GM18507 (cell line): ENCODE results near the gene UBASH3A.

Experiments used
- DNase-seq: peaks from one replicate; pipeline ENCODE4 v3.0.0; 2011; ENCODE audit warnings: low read depth; ENCODE audit not compliant: insufficient read length; ENCODE audit errors: extremely low spot score
- FAIRE-seq: peaks from 2 replicates; lab custom pipeline; 2011; peaks lifted over from hg19 to GRCh38; lab: Jason Lieb, UNC

The UBASH3A gene

GRCh38 chr21:42373908-42374455, 29.7 kb upstream of the UBASH3A start:
- DNase-seq (no peak), FAIRE-seq (no peak)

GRCh38 chr21:42374457-42374856, 29.2 kb upstream of the UBASH3A start:
- DNase-seq (no peak), FAIRE-seq (no peak)

DNA sequence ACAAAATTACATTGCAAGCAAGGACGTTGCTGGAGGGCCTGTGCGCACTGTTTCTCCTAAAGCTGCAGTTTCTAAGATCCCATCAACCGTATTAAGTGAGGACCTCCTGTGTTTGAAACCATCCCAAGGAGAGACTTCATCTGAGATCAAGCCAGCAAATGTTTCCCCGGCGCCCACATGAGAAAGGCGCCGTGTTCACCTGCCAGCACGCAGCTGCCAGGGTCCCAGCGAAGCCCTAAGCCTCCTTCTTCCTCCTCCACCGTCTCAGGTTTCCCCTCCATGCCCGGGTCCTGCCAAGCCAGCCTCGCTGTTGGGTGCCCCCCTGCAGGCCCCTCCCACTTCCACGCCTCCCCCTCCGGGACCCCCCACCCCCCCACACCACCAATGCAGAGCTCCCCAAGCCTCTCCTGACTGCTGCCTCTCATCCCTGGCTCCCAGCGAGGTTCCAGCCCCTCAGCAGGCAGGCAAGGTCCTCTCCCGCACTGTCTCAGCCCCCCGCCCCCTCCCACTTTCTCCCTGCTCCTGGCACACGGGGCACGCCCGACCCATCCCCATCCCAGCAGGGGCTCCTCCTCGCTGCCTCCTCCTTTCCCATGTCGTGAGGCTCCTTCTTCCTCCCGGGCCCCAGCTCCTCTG, 28.7 kb upstream of the UBASH3A start:
- FAIRE-seq (no peak), DNase-seq (no peak)

GRCh38 chr21:42375506-42375905, 28.2 kb upstream of the UBASH3A start:
- FAIRE-seq, result no peak

DNA sequence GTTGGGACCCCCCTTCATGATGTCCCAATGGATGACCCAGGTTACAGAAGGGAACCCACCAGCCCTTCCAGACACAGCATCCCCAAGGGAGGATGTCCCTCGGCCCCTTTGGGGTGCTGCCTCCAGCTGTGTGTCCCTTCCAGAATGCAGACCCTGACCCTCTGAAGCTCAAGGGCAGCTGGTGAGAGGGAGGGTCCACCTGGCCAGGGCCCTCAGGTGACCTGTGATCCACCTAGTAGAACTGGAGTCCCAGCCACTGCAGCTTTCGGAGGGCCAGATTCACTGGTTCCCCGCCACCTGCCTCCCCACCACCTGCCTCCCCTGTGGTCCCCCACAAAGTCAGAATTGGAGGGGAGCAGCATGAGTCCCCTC, 27.8 kb upstream of the UBASH3A start:
- DNase-seq (no peak), FAIRE-seq (no peak)

More at GRCh38 chr21:42375506-42375905, 28.2 kb upstream of the UBASH3A start:
- no peak for DNase-seq

DNA sequence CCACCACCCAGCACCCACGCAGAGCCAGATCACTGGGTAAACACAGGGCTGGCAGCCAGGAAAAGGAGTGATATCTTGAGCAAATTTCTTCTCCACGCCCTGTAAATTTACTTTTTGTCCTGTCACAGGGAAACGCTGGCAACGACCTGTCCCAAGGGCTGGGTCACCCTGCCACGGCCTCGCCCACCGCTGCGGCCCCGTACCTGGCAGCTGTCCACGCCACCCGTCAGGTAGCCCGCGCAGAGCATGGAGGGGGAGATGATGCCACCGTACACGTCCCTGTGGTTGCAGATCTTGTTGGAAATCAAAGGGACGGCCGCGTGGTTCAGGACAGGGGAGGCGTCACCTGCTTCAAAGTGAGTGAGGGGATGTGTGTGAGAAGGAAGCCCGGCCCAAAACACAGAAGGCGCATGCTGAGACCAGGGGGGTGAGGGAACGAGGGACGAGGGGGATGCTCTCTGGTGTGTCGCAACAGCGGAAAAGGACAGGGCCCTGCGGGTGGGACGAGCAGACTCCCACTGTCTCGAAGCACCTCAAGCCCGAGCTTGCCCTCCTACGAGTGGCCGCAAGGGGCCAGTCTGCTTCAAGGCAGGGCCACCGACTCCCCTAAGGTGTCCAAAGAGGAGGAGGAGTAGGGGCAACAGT, 27.2 kb upstream of the UBASH3A start:
- no peak for FAIRE-seq

DNA sequence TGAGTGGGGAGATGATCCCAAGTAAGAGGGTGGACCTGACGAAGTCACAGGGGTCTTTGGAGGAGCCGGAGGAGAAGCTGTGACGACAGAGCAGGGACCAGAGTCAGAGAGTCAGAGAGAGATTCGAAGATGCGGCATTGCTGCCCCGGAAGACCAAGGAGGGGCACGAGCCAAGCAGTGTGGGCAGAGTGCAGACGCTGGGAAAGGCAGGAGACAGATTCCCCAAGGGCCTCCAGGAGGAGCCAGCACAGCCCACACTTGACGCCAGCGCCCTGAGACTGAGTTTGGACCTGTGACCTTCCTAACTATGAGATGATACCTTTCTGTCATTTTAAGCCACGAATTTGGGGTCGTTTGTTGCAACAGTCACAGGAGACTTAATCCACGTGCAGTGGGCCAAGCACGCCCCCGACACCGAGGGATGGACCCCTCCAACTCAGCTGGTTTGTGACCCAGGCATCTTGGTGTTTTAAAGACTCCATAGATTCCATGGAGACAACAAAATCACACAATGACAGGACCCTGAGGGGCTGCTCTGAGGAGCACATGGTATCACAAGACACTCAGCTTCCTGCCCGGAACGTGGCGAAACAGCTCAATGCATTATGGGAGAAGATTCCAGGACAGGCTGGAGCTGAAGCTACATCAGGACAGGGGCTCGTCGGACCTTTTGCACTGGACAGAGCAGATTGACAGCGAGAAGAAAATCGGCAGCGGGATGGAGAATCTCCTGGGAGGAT, 26.3 kb upstream of the UBASH3A start:
- DNase-seq, result no peak
- FAIRE-seq, result no peak

More for the DNA sequence above, 27.2 kb upstream of the UBASH3A start:
- DNase-seq, result no peak

GRCh38 chr21:42377951-42378340, 25.8 kb upstream of the UBASH3A start:
- FAIRE-seq (no peak), DNase-seq (no peak)

GRCh38 chr21:42378418-42378817, 25.3 kb upstream of the UBASH3A start:
- DNase-seq (no peak), FAIRE-seq (no peak)

DNA sequence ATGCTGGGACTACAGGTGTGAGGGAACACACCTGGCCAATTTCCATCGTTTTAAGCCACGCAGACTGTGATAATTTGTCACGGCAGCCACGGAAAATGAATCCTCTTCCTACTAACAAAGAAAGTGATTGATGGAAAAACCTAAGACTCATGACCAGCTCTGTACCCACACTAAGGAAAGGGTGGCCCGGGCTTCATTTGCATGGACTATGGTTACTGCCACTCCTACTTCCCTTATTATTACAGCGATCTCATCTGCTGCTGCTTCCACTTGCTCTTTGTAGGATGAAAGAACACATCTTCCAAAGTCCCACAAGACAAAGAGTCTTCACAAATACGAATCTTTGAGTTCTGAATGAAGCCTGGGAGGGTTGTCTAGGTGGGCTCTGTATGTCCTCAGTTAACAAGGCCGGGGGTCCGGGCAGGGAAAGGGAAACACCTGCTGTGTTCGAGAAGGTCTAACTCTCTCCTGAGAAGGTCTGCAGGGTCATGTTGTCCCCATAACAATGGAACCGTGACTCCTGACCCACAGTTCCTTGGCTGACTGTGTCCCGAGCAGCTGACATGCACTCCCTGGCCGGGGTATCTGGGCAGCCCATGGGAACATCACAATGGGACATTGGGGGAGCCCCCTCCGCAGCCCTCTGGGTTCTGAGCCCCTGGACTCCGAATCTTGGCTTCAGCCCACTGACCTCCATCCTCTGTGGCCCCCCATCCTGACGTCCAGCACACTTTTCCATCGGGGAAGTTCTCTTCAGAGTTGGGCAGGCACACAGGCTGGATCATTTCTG, 24.1 kb upstream of the UBASH3A start:
- no peak for FAIRE-seq
- no peak for DNase-seq

- FAIRE-seq (peak; percentile 44), DNase-seq (no peak)
Observed at GRCh38 chr21:42381347-42381984, 22.2 kb upstream of the UBASH3A start.

DNA sequence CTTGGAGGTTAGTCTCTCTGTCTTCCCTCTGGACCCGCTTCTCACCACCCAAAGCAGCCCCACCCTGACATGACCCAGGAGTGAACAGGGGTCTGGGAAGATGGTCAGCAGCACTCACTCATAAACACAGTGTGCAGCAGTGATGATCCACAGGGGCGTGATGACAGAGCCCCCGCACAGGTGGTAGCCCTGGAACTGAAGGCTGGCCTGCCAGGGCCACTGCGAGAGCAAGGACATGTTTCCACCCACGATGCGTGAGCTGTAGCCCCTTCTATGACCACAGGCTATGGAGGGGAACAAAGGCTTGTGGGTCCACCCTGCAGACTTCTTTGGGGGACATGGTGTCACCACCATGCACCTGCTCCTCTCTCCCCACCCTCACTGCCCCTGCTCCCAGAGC, 20.8 kb upstream of the UBASH3A start:
- no peak for FAIRE-seq

GRCh38 chr21:42383331-42383730, 20.4 kb upstream of the UBASH3A start:
- no peak for DNase-seq

More for the DNA sequence above, 20.8 kb upstream of the UBASH3A start:
- DNase-seq, result no peak

GRCh38 chr21:42384156-42384945, 19.4 kb upstream of the UBASH3A start:
- no peak for DNase-seq
- FAIRE-seq, result no peak

More at GRCh38 chr21:42383331-42383730, 20.4 kb upstream of the UBASH3A start:
- FAIRE-seq, result no peak

- DNase-seq (no peak), FAIRE-seq (no peak)
Observed at GRCh38 chr21:42384989-42385388, 18.7 kb upstream of the UBASH3A start.

GRCh38 chr21:42385619-42386018, 18.1 kb upstream of the UBASH3A start:
- no peak for DNase-seq
- no peak for FAIRE-seq

DNA sequence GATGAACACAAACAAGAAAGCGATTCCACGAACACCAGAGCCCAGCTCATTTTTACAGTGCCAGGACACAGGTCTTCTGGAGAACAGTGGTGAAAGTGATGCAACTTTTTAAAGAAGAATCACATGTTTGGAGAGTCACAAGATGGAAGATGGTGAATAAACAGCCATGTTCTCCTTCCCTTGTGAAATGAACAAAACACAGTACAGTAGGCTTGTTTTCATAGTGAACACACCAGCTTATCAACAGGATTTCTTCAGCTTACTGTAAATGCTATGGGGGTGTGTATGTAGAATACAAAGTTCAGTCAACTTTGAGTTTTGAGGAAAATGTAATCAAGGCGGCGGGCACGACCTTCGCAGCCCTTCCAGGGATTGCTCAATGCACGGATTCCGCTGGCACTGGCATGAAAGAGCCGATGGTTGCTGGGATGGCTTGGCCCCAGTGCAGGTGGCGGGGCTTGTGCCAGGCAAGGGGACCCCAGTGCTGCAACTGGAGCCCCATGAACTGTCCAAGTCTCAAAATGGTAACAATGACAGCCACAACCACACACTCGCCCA, 17.6 kb upstream of the UBASH3A start:
- FAIRE-seq (no peak), DNase-seq (no peak)

DNA sequence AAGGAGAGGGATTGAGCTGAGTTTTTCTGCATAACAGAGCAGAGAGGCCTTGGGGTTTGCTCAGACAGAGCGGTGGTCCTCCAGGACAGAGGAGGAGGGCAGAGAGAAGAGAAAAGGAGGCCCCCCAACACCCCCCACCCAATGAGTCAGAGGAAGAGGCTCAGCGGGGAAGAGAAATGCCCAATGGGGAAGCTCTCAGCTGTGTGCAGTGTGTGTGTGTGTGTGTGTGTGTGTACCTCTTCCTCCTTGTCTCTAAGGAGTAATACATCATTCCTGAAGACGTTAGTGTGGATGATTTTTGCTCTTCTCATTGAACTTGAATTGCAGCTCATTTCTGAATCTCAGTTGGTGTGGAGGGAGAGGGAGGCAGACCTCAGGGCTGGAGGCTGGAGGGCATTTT, 16.5 kb upstream of the UBASH3A start:
- DNase-seq (no peak), FAIRE-seq (no peak)
